Lung microvascular endothelial cell (primary cell): ENCODE results near the gene ZBTB2. TPM values are rescaled to one million over a fixed set of nuclear protein-coding genes. Genes with fewer than 3 reads are reported as not detected.
"Not testable (repeated sequence)": the region's sequence is repeated elsewhere in the genome, so short reads cannot be mapped to it uniquely, and the experiment has no call there.

Source experiments
- DNase-seq, 2 donors: peaks; one replicate each; pipeline versions ENCODE4 v3.0.0 to v3.0.0-alpha.2; 2010; ENCODE audit warnings: low read depth in 2 of 2
- total RNA-seq: library from RNA; depleted of rRNA; stranded (reverse); fragments of >200 nt; gene quantifications from 2 replicates; pipeline ENCODE4 v1.2.1, GENCODE V29; 2014

ZBTB2 gene
- total RNA-seq, 1 donor from 2014 or later, result 6.0 TPM

- no peak for DNase-seq
Observed at GRCh38 chr6:151330130-151330696, 61.1 kb downstream of the ZBTB2 start.

DNA sequence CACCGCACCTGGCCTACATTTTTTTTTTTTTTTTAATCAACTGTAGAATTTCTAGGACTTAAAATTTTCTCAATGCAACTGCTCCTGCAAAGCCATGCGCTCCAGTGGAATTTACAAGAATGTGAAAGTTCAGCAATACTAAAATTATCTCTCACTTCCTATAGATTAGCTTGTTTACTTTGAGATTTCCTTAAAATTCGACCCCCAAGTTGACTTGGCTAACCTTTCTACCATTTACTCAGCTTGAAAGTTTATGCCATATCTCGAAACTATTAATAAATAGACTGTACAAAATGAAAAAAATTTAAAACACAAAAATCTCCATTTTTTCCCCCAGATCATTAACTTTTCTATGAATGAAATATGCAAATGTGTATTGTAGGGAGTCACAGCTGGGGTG lies 64.3 kb downstream of the ZBTB2 start:
- DNase-seq, result peak; percentile 26 to 34

GRCh38 chr6:151326116-151326825 lies 65.1 kb downstream of the ZBTB2 start:
- DNase-seq, result peak; percentile 10 to 29

- DNase-seq, result peak; percentile 89 to 96
Observed at GRCh38 chr6:151325075-151326050, 66.0 kb downstream of the ZBTB2 start.

- DNase-seq, result no peak
Observed at GRCh38 chr6:151324488-151324825, 66.9 kb downstream of the ZBTB2 start.

DNA sequence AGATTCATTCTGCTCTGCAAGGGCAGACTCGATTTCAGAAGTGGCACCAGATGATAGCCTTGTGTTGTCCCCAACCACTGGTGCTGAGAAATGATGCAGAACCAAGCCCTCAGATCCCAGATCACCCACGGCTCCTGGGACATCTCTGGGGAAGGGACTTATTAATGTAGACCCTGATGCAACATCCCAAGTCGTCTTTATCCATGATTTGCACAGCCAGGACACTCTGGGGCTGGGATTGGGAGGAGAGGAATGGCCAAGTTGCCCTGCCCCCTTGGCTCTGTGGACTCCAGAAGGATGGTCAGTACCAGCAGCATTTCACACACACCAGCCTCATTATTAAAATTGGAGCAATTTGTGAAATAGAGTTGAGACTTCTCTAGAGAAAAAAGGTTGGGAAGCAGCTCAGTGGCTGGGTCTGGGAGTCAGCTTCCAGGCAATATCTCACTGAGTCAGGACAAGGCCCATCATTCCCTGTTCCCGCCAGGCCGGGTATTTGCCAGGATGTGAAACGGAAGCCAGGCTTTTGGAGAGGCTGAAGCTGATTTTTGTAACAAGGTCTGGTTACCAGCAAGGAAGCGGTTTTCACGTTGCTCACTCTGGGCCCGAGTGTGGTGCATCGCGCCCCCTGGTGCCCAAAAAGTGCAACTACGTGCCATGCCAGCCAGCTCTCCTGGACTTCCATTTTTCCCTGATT lies 67.4 kb downstream of the ZBTB2 start:
- DNase-seq, result peak; percentile 94 to 96

DNA sequence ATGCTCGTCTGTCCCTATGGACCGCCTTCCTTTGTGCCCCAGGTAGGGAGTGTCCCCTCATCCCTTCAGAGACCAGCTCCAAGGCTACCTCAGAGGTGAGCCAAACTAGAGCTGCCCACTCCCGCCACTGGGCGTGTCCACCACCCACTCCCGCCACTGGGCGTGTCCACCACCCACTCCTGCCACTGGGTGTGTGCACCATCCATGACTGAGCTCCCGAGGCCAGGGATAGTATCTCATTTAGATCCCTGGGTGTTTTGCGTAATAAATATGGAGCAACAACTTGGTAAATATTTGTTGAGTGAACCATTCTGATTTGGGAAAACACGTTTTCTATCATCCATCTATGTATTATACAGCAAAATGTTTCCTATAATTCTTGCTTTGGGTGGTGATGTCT lies 68.8 kb downstream of the ZBTB2 start:
- no peak for DNase-seq

DNA sequence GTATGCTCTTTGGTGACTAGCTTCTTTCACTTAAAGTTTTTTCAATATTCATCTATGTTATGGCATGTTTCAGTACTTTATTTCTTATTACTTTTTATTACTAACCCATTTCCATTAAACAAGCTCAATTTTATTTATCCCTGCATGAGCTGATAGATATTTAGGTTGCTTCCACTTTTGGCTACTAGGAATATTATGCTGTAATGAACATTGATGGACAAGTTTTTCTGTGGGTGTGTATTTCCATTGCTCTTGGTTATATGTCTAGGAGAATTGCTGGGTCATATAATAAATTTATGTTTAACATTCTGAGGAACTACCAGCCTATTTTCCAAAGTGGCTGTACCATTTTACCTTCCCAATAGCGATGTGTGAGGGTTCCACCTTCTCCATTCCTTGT lies 69.9 kb downstream of the ZBTB2 start:
- no peak for DNase-seq

DNA sequence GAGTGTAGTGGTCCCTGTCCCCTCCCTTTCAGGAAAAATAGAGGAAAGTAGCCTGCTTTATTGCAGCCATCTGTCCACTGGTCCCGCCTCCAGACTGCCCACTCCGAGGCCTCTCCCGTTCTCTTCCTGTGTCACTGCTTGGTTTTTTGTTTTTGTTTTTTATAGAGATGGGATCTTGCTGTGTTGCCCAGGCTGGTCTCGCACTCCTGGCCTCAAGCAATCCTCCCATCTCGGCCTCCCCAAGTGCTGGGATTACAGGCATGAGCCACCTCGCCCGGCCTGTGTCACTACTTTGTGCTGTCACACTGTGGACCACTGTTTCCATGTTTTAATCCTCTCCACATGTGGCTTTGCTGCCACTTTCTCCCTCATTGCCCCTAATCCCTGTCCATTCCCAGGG lies 71.2 kb downstream of the ZBTB2 start:
- DNase-seq, result no peak

DNA sequence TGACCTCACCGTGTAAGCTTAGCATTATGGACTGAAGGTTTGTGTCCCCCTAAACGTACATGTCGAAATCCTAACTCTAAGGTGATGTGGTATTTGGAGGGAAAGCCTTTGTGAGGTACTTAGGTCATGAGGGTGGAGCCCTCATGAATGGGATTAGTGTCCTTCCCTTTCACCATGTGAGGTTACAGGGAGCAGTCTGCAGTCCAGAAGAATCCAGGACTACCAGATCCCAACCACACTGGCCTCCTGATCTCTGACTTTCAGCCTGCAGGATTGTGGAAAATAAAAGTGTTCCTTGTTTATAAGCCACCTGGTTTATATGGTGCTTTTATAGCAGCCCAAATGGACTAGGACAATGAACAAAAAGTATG lies 73.4 kb downstream of the ZBTB2 start:
- DNase-seq, result no peak

DNA sequence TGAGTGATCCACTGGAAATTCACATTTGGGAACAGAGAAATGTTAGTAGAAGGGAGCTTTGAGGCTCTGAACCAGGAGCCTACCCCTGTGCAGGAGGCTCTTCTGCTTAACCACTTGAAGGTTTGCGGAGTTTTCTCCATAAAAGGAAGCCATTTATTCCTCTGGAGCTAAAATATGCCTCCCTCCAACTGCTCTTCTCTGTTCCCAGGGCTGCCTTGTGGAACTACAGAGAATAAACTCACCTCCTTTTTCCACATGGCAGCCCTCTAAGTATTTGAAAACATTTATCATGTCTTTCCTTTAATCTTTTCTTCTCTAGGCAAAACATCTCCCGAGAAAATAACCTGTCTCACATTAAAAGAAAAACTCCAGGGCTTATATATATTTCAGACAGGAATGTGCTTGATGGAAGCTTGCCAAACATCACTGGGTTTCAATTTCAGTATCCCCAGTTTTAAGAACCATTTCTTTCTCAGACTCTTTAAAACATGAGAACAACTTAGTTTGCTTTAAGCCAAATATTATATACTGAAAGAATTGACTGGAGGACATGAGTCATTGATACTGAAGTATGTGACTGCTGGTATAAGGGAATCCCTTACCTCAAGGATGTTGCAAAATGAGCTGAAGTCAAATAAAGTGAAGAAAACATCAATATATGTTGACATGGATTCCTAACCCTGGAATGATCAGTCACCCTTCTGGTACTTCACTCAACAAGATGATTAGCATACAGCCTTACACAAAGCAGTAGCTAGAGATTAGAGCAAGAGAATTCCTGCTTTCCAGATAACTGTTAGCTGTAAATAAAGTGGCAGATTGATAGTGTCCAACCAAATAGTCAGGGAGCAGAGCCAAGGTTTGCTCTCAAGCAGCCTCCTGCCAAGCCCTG lies 74.0 kb downstream of the ZBTB2 start:
- peak in 1 of 2 donors; percentile 56 for DNase-seq

GRCh38 chr6:151315661-151316060 lies 75.7 kb downstream of the ZBTB2 start:
- not testable (repeated sequence) for DNase-seq

Other genes with a start within 250 kb of the ZBTB2 start
- gene AKAP12, start 151.6 kb downstream of the ZBTB2 start, total RNA-seq, result 250 and 900 TPM in 2 replicates
- 15.1 and 24.2 TPM in 2 replicates for gene RMND1, start 60.6 kb upstream of the ZBTB2 start, total RNA-seq
- under 0.01 TPM in 1 of 2 replicates, not detected in the other for gene CCDC170, start 102.5 kb upstream of the ZBTB2 start, total RNA-seq